HepG2 (cell line): ENCODE measurements around the gene PARP6. TPM values are rescaled to one million over a fixed set of nuclear protein-coding genes. Genes with fewer than 3 reads are reported as not detected.

Experiments used
- HMG20B ChIP-seq: conservative IDR thresholded peaks from 2 replicates; pipeline ENCODE4 v1.6.1; 2016; ENCODE audit warnings: missing genetic modification reagents, missing compliant biosample characterization
- HMGXB4 ChIP-seq, 2 experiments: sonication (generic) in 1 of 2; formaldehyde crosslinking in 1 of 2; IDR thresholded peaks; 2 replicates each; pipeline versions ENCODE4 v1.4.0 to v1.6.1; 2018 to 2020; ENCODE audit warnings: missing genetic modification reagents in 2 of 2, borderline replicate concordance in 1 of 2, low read depth in 1 of 2, mild to moderate bottlenecking in 1 of 2, missing biosample characterization in 1 of 2
- KDM5A ChIP-seq: fragments of 200-600 bp; sonication (generic); IDR thresholded peaks from 2 replicates; pipeline ENCODE4 v1.7.0; 2018; ENCODE audit warnings: antibody characterized with exemption, mild to moderate bottlenecking, low read length, borderline replicate concordance
- KLF15 ChIP-seq: sonication (generic); formaldehyde crosslinking; IDR thresholded peaks from 2 replicates; pipeline ENCODE4 v1.8.1; 2023; ENCODE audit warnings: borderline replicate concordance, mild to moderate bottlenecking, inconsistent platforms, missing genetic modification reagents, mixed read lengths
- MED1 ChIP-seq: sonication (generic); formaldehyde crosslinking; IDR thresholded peaks from 2 replicates; pipeline ENCODE4 v1.4.0; 2020; ENCODE audit warnings: missing genetic modification reagents
- MED13 ChIP-seq: sonication (generic); formaldehyde crosslinking; IDR thresholded peaks from 2 replicates; pipeline ENCODE4 v1.5.0; 2020; ENCODE audit warnings: missing genetic modification reagents
- RCOR2 ChIP-seq: IDR thresholded peaks from 2 replicates; pipeline ENCODE4 v1.6.1; 2016; ENCODE audit warnings: missing biosample characterization, missing genetic modification reagents
- RNF2 ChIP-seq: fragments of 450-650 bp; conservative IDR thresholded peaks from 2 replicates; pipeline ENCODE4 v1.6.1; 2016; ENCODE audit warnings: low read depth
- SMYD3 ChIP-seq: sonication (generic); formaldehyde crosslinking; IDR thresholded peaks from 2 replicates; pipeline ENCODE4 v1.8.1; 2023; ENCODE audit warnings: mild to moderate bottlenecking, missing genetic modification reagents
- SNAPC5 ChIP-seq: sonication (generic); formaldehyde crosslinking; IDR thresholded peaks from 2 replicates; pipeline ENCODE4 v1.8.1; 2023; ENCODE audit warnings: mild to moderate bottlenecking, missing genetic modification reagents, borderline replicate concordance
- U2AF2 ChIP-seq: fragments of 200-400 bp; formaldehyde crosslinking; IDR thresholded peaks from 2 replicates; pipeline ENCODE4 v1.6.1; 2017; ENCODE audit warnings: low read depth, mild to moderate bottlenecking, low read length
- UBTF ChIP-seq: sonication (generic); formaldehyde crosslinking; IDR thresholded peaks from 2 replicates; pipeline ENCODE4 v1.4.0; 2020; ENCODE audit warnings: mild to moderate bottlenecking, missing genetic modification reagents
- ZBTB7B ChIP-seq: sonication (generic); formaldehyde crosslinking; IDR thresholded peaks from 2 replicates; pipeline ENCODE4 v1.4.0; 2020; ENCODE audit warnings: missing genetic modification reagents
- ZNF121 ChIP-seq: sonication (generic); formaldehyde crosslinking; IDR thresholded peaks from 2 replicates; pipeline ENCODE4 v1.5.0; 2020; ENCODE audit warnings: mild to moderate bottlenecking, missing genetic modification reagents
- ZNF260 ChIP-seq: sonication (generic); formaldehyde crosslinking; IDR thresholded peaks from 2 replicates; pipeline ENCODE4 v1.4.0; 2020; ENCODE audit warnings: missing genetic modification reagents, low read depth, mild to moderate bottlenecking, borderline replicate concordance
- ZNF562 ChIP-seq: sonication (generic); formaldehyde crosslinking; IDR thresholded peaks from 2 replicates; pipeline ENCODE4 v1.8.0; 2022; ENCODE audit warnings: missing genetic modification reagents, borderline replicate concordance
- ZNF563 ChIP-seq: sonication (generic); formaldehyde crosslinking; IDR thresholded peaks from 2 replicates; pipeline ENCODE4 v1.8.0; 2022; ENCODE audit warnings: mild to moderate bottlenecking, moderate library complexity, missing genetic modification reagents
- ZNF577 ChIP-seq: sonication (generic); formaldehyde crosslinking; IDR thresholded peaks from 2 replicates; pipeline ENCODE4 v1.4.0; 2020; ENCODE audit warnings: mild to moderate bottlenecking, low read depth, missing genetic modification reagents, borderline replicate concordance
- ZNF644 ChIP-seq: IDR thresholded peaks from 2 replicates; pipeline ENCODE4 v1.6.1; 2016; ENCODE audit warnings: low read depth
- ZNF674 ChIP-seq: sonication (generic); formaldehyde crosslinking; IDR thresholded peaks from 2 replicates; pipeline ENCODE4 v1.5.0; 2020; ENCODE audit warnings: low read depth, mild to moderate bottlenecking, missing genetic modification reagents
- ZNF780A ChIP-seq: sonication (generic); formaldehyde crosslinking; IDR thresholded peaks from 2 replicates; pipeline ENCODE4 v1.8.0; 2022; ENCODE audit warnings: mild to moderate bottlenecking, missing genetic modification reagents, moderate library complexity
- ZNF850 ChIP-seq: sonication (generic); formaldehyde crosslinking; conservative IDR thresholded peaks from 2 replicates; pipeline ENCODE4 v1.9.0; 2021; ENCODE audit warnings: mild to moderate bottlenecking, missing genetic modification reagents
- ZNF883 ChIP-seq: sonication (generic); formaldehyde crosslinking; IDR thresholded peaks from 2 replicates; pipeline ENCODE4 v1.5.1; 2020; ENCODE audit warnings: mild to moderate bottlenecking, missing genetic modification reagents; ENCODE audit errors: not compliant biosample characterization
- ZSCAN21 ChIP-seq: sonication (generic); formaldehyde crosslinking; IDR thresholded peaks from 2 replicates; pipeline ENCODE4 v1.8.0; 2022; ENCODE audit warnings: mild to moderate bottlenecking, missing genetic modification reagents, moderate library complexity, borderline replicate concordance
- ZSCAN22 ChIP-seq: sonication (generic); formaldehyde crosslinking; IDR thresholded peaks from 2 replicates; pipeline ENCODE4 v1.4.0; 2020; ENCODE audit warnings: mild to moderate bottlenecking, missing genetic modification reagents
- ZSCAN30 ChIP-seq: sonication (generic); formaldehyde crosslinking; IDR thresholded peaks from 2 replicates; pipeline ENCODE4 v1.5.0; 2020; ENCODE audit warnings: mild to moderate bottlenecking, missing genetic modification reagents
- polyA plus RNA-seq, 8 experiments: library from polyadenylated mRNA; depleted of rRNA in 3 of 8; stranded (reverse) in 7 of 8; unstranded in 1 of 8; fragments of >200 nt; fragmentation: Illumina TruSeq in 4 of 8; extraction: Trizol in 4 of 8; gene quantifications; 2 replicates each; pipeline versions ENCODE4 v1.2.1 to v1.2.3, GENCODE V29; 2011 to 2016; ENCODE audit warnings: low read depth in 4 of 8, missing spikeins in 1 of 8, mixed read lengths in 1 of 8; ENCODE audit not compliant: insufficient read depth in 1 of 8
- total RNA-seq, 5 experiments: library from RNA; depleted of rRNA; stranded (reverse); fragments of >200 nt; fragmentation: Illumina TruSeq; extraction: Trizol; gene quantifications; 2 replicates each; pipeline ENCODE4 v1.2.3, GENCODE V29; 2016; ENCODE audit warnings: low read depth in 1 of 5

Gene PARP6
- total and polyA plus RNA-seq, 2 of the 13 experiments (the other 11 are each of a cell fraction or from before 2014, with no cell fraction given), result 0.22 to 0.87 TPM

GRCh38 chr15:72231066-72231832 is 41.1 kb downstream of the PARP6 start, which contains the start of gene PKM (continued):
- TF ChIP-seq HMG20B (CRISPR knock-in tag), result 0 out of 2 replicates have a peak, but pooled peaks have one; percentile 23
- TF ChIP-seq HMGXB4 (CRISPR knock-in tag; IDR thresholded peaks at IDR 0.05; ENCODE audit: borderline replicate concordance in 1 of 2, low read depth in 1 of 2), result peak; percentile 72 to 91
- peak; percentile 30; the same call in 1 of the 2 replicates for TF ChIP-seq ZNF121
- TF ChIP-seq ZNF674 (CRISPR knock-in tag), result 0 out of 2 replicates have a peak, but pooled peaks have one; percentile 45
- TF ChIP-seq ZNF563, result peak; percentile 92
- TF ChIP-seq ZSCAN22 (CRISPR knock-in tag), result peak; percentile 40
- TF ChIP-seq RCOR2, result no peak
- TF ChIP-seq ZNF644 (CRISPR knock-in tag), result no peak
- 0 out of 2 replicates have a peak, but pooled peaks have one; percentile 71 for TF ChIP-seq ZNF780A (CRISPR knock-in tag)
- no peak for TF ChIP-seq ZNF850 (CRISPR knock-in tag)
- TF ChIP-seq ZSCAN21 (CRISPR knock-in tag), result peak; percentile 64; the same call in 1 of the 2 replicates
- TF ChIP-seq ZNF562, result no peak
- TF ChIP-seq MED1 (CRISPR knock-in tag), result peak; percentile 83
- 0 out of 2 replicates have a peak, but pooled peaks have one; percentile 8 for TF ChIP-seq MED13
- peak; percentile 76 for TF ChIP-seq UBTF (CRISPR knock-in tag)
- TF ChIP-seq ZSCAN30, result 0 out of 2 replicates have a peak, but pooled peaks have one; percentile 87
- TF ChIP-seq U2AF2, result 0 out of 2 replicates have a peak, but pooled peaks have one; percentile 11
- TF ChIP-seq ZNF260 (CRISPR knock-in tag), result no peak
- no peak for TF ChIP-seq ZNF577
- peak; percentile 51; the same call in 1 of the 2 replicates for TF ChIP-seq KDM5A
- TF ChIP-seq ZNF883 (CRISPR knock-in tag), result peak; percentile 67
- no peak for TF ChIP-seq SNAPC5 (CRISPR knock-in tag)
- peak; percentile 69 for TF ChIP-seq ZBTB7B
- TF ChIP-seq SMYD3 (CRISPR knock-in tag), result peak; percentile 25
- TF ChIP-seq KLF15 (CRISPR knock-in tag), result 0 out of 2 replicates have a peak, but pooled peaks have one; percentile 46
- 0 out of 2 replicates have a peak, but pooled peaks have one; percentile 51 for TF ChIP-seq RNF2
